HepG2 (cell line): Measurements from ENCODE around the gene IL6ST. TPM values are rescaled to one million over a fixed set of nuclear protein-coding genes. Genes with fewer than 3 reads are reported as not detected.

ENCODE experiments used
- CTCF ChIP-seq: sonication (generic); formaldehyde crosslinking; IDR thresholded peaks from 2 replicates; pipeline ENCODE4 v1.5.0; 2020; ENCODE audit warnings: mild to moderate bottlenecking, missing genetic modification reagents, moderate library complexity
- JUN ChIP-seq: sonication (generic); formaldehyde crosslinking; IDR thresholded peaks from 2 replicates; pipeline ENCODE4 v1.4.0; 2020; ENCODE audit warnings: mild to moderate bottlenecking, missing genetic modification reagents
- KLF13 ChIP-seq: sonication (generic); formaldehyde crosslinking; IDR thresholded peaks from 2 replicates; pipeline ENCODE4 v1.4.0; 2020; ENCODE audit warnings: mild to moderate bottlenecking, missing genetic modification reagents
- KLF16 ChIP-seq, 2 experiments: sonication (generic) in 1 of 2; formaldehyde crosslinking in 1 of 2; IDR thresholded peaks; 2 replicates each; pipeline versions ENCODE4 v1.6.1 to v1.8.0; 2016 to 2023; ENCODE audit warnings: missing genetic modification reagents in 2 of 2, missing compliant biosample characterization in 1 of 2
- MAX ChIP-seq: IDR thresholded peaks from 2 replicates; pipeline ENCODE4 v1.6.1; 2012; ENCODE audit warnings: inconsistent platforms
- NFYB ChIP-seq: sonication (generic); formaldehyde crosslinking; IDR thresholded peaks from 2 replicates; pipeline ENCODE4 v1.4.0; 2020; ENCODE audit warnings: missing genetic modification reagents
- RBM22 ChIP-seq: fragments of 200-400 bp; formaldehyde crosslinking; optimal IDR thresholded peaks from 2 replicates; pipeline ENCODE3; 2017; ENCODE audit warnings: mild to moderate bottlenecking, low read length, moderate library complexity
- REPIN1 ChIP-seq: sonication (generic); formaldehyde crosslinking; IDR thresholded peaks from 2 replicates; pipeline ENCODE4 v1.8.0; 2022; ENCODE audit warnings: missing genetic modification reagents, low read depth, mild to moderate bottlenecking, borderline replicate concordance
- SP5 ChIP-seq: IDR thresholded peaks from 2 replicates; pipeline ENCODE4 v1.6.1; 2016; ENCODE audit warnings: low read depth, borderline replicate concordance
- TBX2 ChIP-seq: sonication (generic); formaldehyde crosslinking; IDR thresholded peaks from 2 replicates; pipeline ENCODE4 v1.5.0; 2020; ENCODE audit warnings: missing genetic modification reagents, mild to moderate bottlenecking, borderline replicate concordance
- ZFP36 ChIP-seq: fragments of 150-350 bp; IDR thresholded peaks from 2 replicates; pipeline ENCODE4 v1.6.1; 2018; ENCODE audit warnings: borderline replicate concordance, low read length, low read depth; ENCODE audit not compliant: partially characterized antibody
- ZNF138 ChIP-seq: sonication (generic); formaldehyde crosslinking; IDR thresholded peaks from 2 replicates; pipeline ENCODE4 v1.5.0; 2020; ENCODE audit warnings: mild to moderate bottlenecking, low read depth, missing genetic modification reagents
- ZNF225 ChIP-seq: sonication (generic); formaldehyde crosslinking; IDR thresholded peaks from 2 replicates; pipeline ENCODE4 v1.4.0; 2020; ENCODE audit warnings: mild to moderate bottlenecking, missing genetic modification reagents
- ZNF264 ChIP-seq: sonication (generic); formaldehyde crosslinking; IDR thresholded peaks from 2 replicates; pipeline ENCODE4 v1.4.0; 2020; ENCODE audit warnings: missing genetic modification reagents
- ZNF496 ChIP-seq: sonication (generic); formaldehyde crosslinking; IDR thresholded peaks from 2 replicates; pipeline ENCODE4 v1.8.1; 2023; ENCODE audit warnings: mild to moderate bottlenecking, moderate library complexity, missing genetic modification reagents; ENCODE audit not compliant: insufficient replicate concordance
- ZSCAN20 ChIP-seq: sonication (generic); formaldehyde crosslinking; IDR thresholded peaks from 2 replicates; pipeline ENCODE4 v1.4.0; 2020; ENCODE audit warnings: missing genetic modification reagents, mild to moderate bottlenecking, borderline replicate concordance
- polyA plus RNA-seq, 8 experiments: library from polyadenylated mRNA; depleted of rRNA in 3 of 8; stranded (reverse) in 7 of 8; unstranded in 1 of 8; fragments of >200 nt; fragmentation: Illumina TruSeq in 4 of 8; extraction: Trizol in 4 of 8; gene quantifications; 2 replicates each; pipeline versions ENCODE4 v1.2.1 to v1.2.3, GENCODE V29; 2011 to 2016; ENCODE audit warnings: low read depth in 4 of 8, missing spikeins in 1 of 8, mixed read lengths in 1 of 8; ENCODE audit not compliant: insufficient read depth in 1 of 8
- total RNA-seq, 5 experiments: library from RNA; depleted of rRNA; stranded (reverse); fragments of >200 nt; fragmentation: Illumina TruSeq; extraction: Trizol; gene quantifications; 2 replicates each; pipeline ENCODE4 v1.2.3, GENCODE V29; 2016; ENCODE audit warnings: low read depth in 1 of 5
- TF ChIP-seq, protein P1 (sequence below): sonication (generic); formaldehyde crosslinking; IDR thresholded peaks from 2 replicates; pipeline ENCODE4 v1.5.0; 2020; ENCODE audit warnings: mild to moderate bottlenecking, missing genetic modification reagents, borderline replicate concordance
- TF ChIP-seq, protein P2 (sequence below): sonication (generic); formaldehyde crosslinking; IDR thresholded peaks from 2 replicates; pipeline ENCODE4 v1.8.0; 2022; ENCODE audit warnings: mild to moderate bottlenecking, missing genetic modification reagents

The IL6ST gene
- total and polyA plus RNA-seq, 2 of the 13 experiments (the other 11 are each of a cell fraction or from before 2014, with no cell fraction given), result 66.6 to 166 TPM

- TF ChIP-seq, protein P1, sequence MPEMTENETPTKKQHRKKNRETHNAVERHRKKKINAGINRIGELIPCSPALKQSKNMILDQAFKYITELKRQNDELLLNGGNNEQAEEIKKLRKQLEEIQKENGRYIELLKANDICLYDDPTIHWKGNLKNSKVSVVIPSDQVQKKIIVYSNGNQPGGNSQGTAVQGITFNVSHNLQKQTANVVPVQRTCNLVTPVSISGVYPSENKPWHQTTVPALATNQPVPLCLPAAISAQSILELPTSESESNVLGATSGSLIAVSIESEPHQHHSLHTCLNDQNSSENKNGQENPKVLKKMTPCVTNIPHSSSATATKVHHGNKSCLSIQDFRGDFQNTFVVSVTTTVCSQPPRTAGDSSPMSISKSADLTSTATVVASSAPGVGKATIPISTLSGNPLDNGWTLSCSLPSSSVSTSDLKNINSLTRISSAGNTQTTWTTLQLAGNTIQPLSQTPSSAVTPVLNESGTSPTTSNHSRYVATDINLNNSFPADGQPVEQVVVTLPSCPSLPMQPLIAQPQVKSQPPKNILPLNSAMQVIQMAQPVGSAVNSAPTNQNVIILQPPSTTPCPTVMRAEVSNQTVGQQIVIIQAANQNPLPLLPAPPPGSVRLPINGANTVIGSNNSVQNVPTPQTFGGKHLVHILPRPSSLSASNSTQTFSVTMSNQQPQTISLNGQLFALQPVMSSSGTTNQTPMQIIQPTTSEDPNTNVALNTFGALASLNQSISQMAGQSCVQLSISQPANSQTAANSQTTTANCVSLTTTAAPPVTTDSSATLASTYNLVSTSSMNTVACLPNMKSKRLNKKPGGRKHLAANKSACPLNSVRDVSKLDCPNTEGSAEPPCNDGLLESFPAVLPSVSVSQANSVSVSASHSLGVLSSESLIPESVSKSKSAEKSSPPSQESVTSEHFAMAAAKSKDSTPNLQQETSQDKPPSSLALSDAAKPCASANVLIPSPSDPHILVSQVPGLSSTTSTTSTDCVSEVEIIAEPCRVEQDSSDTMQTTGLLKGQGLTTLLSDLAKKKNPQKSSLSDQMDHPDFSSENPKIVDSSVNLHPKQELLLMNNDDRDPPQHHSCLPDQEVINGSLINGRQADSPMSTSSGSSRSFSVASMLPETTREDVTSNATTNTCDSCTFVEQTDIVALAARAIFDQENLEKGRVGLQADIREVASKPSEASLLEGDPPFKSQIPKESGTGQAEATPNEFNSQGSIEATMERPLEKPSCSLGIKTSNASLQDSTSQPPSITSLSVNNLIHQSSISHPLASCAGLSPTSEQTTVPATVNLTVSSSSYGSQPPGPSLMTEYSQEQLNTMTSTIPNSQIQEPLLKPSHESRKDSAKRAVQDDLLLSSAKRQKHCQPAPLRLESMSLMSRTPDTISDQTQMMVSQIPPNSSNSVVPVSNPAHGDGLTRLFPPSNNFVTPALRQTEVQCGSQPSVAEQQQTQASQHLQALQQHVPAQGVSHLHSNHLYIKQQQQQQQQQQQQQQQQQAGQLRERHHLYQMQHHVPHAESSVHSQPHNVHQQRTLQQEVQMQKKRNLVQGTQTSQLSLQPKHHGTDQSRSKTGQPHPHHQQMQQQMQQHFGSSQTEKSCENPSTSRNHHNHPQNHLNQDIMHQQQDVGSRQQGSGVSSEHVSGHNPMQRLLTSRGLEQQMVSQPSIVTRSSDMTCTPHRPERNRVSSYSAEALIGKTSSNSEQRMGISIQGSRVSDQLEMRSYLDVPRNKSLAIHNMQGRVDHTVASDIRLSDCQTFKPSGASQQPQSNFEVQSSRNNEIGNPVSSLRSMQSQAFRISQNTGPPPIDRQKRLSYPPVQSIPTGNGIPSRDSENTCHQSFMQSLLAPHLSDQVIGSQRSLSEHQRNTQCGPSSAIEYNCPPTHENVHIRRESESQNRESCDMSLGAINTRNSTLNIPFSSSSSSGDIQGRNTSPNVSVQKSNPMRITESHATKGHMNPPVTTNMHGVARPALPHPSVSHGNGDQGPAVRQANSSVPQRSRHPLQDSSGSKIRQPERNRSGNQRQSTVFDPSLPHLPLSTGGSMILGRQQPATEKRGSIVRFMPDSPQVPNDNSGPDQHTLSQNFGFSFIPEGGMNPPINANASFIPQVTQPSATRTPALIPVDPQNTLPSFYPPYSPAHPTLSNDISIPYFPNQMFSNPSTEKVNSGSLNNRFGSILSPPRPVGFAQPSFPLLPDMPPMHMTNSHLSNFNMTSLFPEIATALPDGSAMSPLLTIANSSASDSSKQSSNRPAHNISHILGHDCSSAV (CRISPR knock-in tag), result no peak
- TF ChIP-seq KLF16 (CRISPR knock-in tag; IDR thresholded peaks at IDR 0.05) (peak in 1 of 2 experiments; percentile 88; a peak in 2 of 4 replicates), RBM22 (peak; percentile 88), ZFP36 (peak; percentile 42), ZNF138 (CRISPR knock-in tag) (no peak), KLF13 (no peak), JUN (CRISPR knock-in tag) (peak; percentile 94), CTCF (CRISPR knock-in tag) (0 out of 2 replicates have a peak, but pooled peaks have one; percentile 22), ZNF225 (CRISPR knock-in tag) (no peak), TBX2 (CRISPR knock-in tag) (peak; percentile 99), MAX (peak; percentile 84), SP5 (CRISPR knock-in tag) (peak; percentile 69; the same call in 1 of the 2 replicates), ZNF264 (CRISPR knock-in tag) (peak; percentile 93), REPIN1 (CRISPR knock-in tag) (peak; percentile 91), ZSCAN20 (CRISPR knock-in tag) (no peak), ZNF496 (CRISPR knock-in tag) (no peak), NFYB (CRISPR knock-in tag) (0 out of 2 replicates have a peak, but pooled peaks have one; percentile 15)
- TF ChIP-seq, protein P2, sequence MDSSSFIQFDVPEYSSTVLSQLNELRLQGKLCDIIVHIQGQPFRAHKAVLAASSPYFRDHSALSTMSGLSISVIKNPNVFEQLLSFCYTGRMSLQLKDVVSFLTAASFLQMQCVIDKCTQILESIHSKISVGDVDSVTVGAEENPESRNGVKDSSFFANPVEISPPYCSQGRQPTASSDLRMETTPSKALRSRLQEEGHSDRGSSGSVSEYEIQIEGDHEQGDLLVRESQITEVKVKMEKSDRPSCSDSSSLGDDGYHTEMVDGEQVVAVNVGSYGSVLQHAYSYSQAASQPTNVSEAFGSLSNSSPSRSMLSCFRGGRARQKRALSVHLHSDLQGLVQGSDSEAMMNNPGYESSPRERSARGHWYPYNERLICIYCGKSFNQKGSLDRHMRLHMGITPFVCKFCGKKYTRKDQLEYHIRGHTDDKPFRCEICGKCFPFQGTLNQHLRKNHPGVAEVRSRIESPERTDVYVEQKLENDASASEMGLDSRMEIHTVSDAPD (CRISPR knock-in tag), result peak; percentile 82
These were observed 60.6 kb downstream of the IL6ST start (continued) for GRCh38 chr5:55934115-55934613.
